Stimulated activated naive CD8-positive, alpha-beta T cell treated with anti-CD3 and anti-CD28 coated beads, Interleukin-15, Interleukin-2, amounts not matched to agents 100 ng/mL and 50 ng/mL, for 24 hours (primary cell): ENCODE measurements around the gene APBA2.

ENCODE experiments used
- H3K27ac Mint-ChIP-seq: one replicate; pipeline ENCODE4 v1.8.0; 2021; ENCODE audit warnings: mild to moderate bottlenecking, mixed read lengths
- H3K27me3 Mint-ChIP-seq: one replicate; pipeline ENCODE4 v1.8.0; 2021; ENCODE audit warnings: mixed read lengths
- H3K36me3 Mint-ChIP-seq: one replicate; pipeline ENCODE4 v1.8.0; 2021; ENCODE audit warnings: low read depth, mixed read lengths
- H3K4me1 Mint-ChIP-seq: one replicate; pipeline ENCODE4 v1.8.0; 2021; ENCODE audit warnings: low read depth, mixed read lengths
- H3K4me3 Mint-ChIP-seq: one replicate; pipeline ENCODE4 v1.8.0; 2021; ENCODE audit warnings: mild to moderate bottlenecking, mixed read lengths
- H3K9me3 Mint-ChIP-seq: one replicate; pipeline ENCODE4 v1.8.0; 2021; ENCODE audit warnings: mixed read lengths

The APBA2 gene

DNA sequence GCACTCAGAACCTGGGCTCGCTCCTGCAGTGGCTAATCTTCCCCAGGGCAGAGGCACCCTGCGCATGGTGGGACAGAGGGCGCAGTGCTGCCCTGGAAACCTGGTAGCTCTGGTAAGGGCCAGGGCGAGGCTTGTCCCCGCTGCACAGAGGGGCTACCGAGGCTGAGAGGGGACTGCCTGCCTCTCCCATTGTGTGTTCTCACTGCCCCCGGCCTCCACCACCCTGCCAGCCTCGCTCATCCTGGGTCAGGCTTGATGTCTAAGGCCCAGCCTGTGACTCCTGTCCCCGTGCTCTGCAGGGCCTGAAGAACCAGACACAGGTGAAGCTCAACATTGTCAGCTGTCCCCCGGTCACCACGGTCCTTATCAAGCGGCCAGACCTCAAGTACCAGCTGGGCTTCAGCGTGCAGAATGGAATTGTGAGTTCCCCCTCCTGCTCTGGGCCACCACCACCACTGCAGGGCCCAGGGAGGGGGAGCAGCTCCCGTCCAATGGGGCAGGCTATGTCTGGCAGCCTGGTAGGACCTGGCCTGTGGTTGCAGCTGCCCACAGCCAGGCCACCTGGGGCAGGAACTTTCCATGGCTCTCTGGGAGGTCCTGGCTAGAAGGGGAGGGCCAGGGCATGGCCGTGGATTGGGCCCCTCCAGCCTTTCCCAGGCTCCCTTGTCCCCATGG lies 222.3 kb downstream of the APBA2 start:
- Mint-ChIP-seq H3K4me1 (no peaks in the 10 kb centered on the region), H3K4me3 (no peak overlapping the region), H3K36me3 (peaks cover 5% of the 10 kb centered on the region), H3K9me3 (no peaks in the 10 kb centered on the region), H3K27me3 (no peaks in the 10 kb centered on the region), H3K27ac (no peak overlapping the region)

DNA sequence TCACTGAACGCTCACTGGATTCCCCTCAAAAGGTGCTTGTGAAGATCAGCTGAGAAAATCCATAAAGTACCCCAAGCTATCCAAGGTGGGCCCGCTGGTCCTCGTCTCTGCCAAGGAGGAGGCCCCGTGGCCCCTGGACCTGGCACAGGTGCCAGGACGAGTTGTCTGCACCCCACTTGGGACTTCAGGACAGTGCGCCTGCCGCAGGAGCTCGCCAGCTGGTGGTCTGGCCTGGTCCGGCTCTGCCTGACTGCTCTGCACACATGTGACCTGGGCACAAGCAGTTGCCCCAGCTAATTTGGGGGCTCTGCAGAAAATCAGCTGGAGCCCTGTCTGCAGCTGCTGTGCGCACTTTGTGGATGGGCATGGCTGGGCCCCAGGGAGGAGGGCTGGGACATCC lies 224.0 kb downstream of the APBA2 start:
- H3K9me3 Mint-ChIP-seq, result no peaks in the 10 kb centered on the region
- no peak overlapping the region for H3K4me3 Mint-ChIP-seq
- H3K4me1 Mint-ChIP-seq, result peaks cover 10% of the 10 kb centered on the region
- H3K27ac Mint-ChIP-seq, result no peak overlapping the region
- H3K36me3 Mint-ChIP-seq, result peaks cover 5% of the 10 kb centered on the region
- no peaks in the 10 kb centered on the region for H3K27me3 Mint-ChIP-seq

DNA sequence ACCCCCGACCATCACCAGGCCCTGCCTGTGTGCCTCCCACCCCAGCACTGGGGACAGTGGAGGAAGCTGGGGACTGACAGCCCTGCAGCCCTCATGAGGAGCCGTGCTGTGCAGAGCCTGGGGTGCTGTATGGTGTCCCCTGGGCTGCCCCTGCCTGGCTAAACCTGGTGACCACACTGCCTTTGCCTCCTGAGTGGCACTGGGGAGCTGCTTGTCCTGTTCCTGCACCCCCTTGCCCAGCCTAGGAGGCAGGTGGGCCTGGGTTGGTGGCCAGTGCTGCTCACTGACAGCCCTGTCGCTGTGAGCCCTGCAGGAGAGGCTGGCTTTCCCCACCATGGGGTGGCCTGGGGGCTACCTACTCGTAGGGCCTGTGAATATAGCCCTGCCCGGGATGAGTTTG lies 224.4 kb downstream of the APBA2 start:
- Mint-ChIP-seq H3K4me3 (no peak overlapping the region), H3K4me1 (peaks cover 12% of the 10 kb centered on the region), H3K27ac (no peak overlapping the region), H3K27me3 (no peaks in the 10 kb centered on the region), H3K9me3 (no peaks in the 10 kb centered on the region), H3K36me3 (peaks cover 5% of the 10 kb centered on the region)

DNA sequence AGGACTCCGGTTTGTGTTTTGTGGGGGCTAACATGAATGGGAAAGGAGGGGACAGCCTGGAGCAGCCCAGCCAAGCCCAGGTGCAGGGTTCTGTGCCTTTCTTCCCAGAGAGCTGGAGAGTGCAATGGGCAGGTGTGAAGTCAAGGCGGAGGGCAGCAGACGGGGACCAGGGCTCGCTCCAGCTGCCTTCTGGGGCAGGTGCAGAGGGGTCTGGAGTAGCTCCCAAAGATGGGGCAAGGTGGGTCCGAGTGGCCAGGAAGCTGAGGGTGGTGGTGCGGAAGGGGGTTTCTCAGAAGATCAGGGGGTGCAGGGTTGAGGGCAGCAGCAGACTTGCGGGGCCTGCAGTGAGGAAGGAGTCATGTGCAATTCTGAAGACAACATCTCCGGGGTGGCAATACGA lies 225.0 kb downstream of the APBA2 start:
- Mint-ChIP-seq H3K4me3 (no peak overlapping the region), H3K27ac (no peak overlapping the region), H3K4me1 (peaks cover 12% of the 10 kb centered on the region), H3K9me3 (no peaks in the 10 kb centered on the region), H3K27me3 (no peaks in the 10 kb centered on the region), H3K36me3 (peaks cover 4% of the 10 kb centered on the region)

DNA sequence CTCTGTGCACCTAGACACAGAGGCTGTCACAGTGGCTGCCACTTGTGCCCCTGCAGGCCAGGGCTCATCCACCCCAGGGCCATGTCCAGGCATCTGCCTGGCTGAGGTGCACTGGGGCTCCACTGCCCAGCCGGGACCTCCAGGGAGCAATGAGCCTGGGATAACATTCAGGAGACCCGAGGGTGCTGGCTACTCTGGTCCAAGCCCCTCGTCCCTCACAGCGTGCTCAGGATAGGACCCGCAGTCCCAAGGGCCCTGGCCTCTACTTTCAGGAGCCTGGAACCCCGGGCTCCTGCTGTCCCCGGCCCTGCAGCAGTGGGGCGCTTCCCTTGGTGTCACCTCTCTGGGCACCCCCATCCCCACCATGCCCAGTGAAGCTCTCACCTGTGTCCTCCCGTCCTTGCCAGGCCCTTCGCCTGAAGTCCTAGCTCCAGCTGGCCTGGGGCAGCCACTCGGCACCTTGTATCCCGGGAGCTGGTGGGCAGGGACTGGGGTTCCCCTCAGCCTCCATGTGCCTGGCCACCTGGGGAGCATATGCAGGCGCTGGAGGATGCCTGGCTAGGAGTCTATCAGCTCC lies 226.0 kb downstream of the APBA2 start:
- Mint-ChIP-seq H3K27ac (no peak overlapping the region), H3K36me3 (no peaks in the 10 kb centered on the region), H3K9me3 (no peaks in the 10 kb centered on the region), H3K4me1 (peaks cover 12% of the 10 kb centered on the region), H3K27me3 (no peaks in the 10 kb centered on the region), H3K4me3 (no peak overlapping the region)

DNA sequence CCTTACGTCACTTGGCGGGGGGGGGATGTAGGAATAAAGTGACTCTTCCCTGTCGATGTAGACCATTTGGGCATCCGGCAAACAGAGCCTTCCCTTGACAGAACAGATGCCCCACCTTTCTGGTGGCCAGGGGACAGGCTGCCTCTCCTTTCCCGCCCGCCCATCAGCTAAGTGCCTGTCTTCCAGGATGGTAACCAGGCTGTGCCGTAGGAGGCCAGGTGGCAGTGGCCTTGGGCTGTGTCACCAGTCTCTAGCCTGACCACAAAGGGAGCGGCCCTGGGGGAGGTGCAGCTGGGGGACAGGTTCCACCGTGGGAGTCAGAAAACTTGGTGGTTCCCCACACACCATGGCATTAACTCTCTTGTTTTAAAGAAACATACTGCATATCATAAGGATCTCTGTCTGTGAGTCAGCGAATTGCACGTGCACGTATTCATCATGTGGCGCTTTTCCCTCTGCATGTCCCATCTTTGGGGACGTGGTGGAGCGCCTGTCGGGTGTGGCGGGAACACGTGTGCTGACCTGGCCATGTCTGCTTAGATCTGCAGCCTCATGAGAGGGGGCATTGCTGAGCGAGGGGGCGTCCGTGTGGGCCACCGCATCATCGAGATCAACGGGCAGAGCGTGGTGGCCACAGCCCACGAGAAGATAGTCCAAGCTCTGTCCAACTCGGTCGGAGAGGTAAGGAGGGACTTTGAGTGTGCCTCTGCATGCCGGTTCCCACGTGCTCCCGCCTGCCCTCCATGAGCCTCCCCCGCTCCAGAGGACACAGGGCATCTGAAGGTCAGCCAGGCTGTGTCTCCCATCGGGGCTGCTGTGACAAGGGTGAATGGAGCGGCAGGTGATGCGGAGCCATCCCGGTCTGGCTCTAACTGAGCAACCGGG lies 227.8 kb downstream of the APBA2 start:
- no peak overlapping the region for H3K4me3 Mint-ChIP-seq

DNA sequence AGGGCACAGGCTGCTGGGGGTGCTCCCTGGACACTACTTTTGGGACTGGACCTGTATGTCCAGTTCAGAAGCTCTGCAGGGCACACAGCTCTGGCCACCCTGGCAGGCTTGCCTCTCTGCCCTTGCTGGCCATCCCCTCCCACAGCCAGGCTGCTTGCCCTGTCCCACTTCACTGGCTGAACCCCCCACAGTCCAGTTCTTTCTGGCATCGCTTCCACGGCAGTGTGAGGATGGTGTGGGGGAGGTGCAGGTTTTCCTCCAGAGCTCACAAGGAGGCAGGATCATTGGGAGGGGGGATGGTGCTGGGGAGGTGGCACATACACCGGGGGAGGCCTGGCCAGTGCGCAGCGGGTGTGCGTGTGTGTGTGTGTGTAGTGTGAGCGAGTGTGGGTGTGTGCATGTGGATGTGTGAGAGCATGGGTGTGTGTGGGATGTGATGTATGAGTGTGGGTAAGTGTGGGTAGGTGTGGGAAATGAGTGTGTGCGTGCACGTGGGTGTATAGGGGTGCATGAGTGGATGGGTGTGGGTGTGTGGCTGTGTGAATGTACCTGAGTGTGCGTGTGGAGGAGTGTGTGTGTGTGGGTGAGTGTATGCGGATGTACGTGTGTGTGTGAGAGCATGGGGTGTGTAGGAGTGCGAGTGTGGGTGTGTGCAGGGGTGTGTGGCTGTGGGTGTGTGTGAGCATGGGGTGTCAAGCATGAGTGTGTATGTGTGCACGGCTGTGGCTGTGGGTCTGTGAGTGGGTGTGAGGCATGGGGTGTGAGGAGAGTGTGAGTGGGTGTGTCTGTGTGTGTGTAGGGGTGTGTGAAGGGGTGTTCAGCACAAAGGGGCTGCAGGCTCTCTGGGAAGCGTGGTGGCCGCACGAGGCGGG lies 228.7 kb downstream of the APBA2 start:
- H3K4me3 Mint-ChIP-seq, result no peak overlapping the region
- peaks cover 12% of the 10 kb centered on the region for H3K4me1 Mint-ChIP-seq
- H3K27ac Mint-ChIP-seq, result peak overlapping the region; percentile 63
- no peaks in the 10 kb centered on the region for H3K27me3 Mint-ChIP-seq
- no peaks in the 10 kb centered on the region for H3K36me3 Mint-ChIP-seq
- H3K9me3 Mint-ChIP-seq, result no peaks in the 10 kb centered on the region

More for the DNA sequence above, 227.8 kb downstream of the APBA2 start:
- Mint-ChIP-seq H3K4me1 (peaks cover 12% of the 10 kb centered on the region), H3K36me3 (no peaks in the 10 kb centered on the region), H3K9me3 (no peaks in the 10 kb centered on the region), H3K27me3 (no peaks in the 10 kb centered on the region), H3K27ac (no peak overlapping the region)

DNA sequence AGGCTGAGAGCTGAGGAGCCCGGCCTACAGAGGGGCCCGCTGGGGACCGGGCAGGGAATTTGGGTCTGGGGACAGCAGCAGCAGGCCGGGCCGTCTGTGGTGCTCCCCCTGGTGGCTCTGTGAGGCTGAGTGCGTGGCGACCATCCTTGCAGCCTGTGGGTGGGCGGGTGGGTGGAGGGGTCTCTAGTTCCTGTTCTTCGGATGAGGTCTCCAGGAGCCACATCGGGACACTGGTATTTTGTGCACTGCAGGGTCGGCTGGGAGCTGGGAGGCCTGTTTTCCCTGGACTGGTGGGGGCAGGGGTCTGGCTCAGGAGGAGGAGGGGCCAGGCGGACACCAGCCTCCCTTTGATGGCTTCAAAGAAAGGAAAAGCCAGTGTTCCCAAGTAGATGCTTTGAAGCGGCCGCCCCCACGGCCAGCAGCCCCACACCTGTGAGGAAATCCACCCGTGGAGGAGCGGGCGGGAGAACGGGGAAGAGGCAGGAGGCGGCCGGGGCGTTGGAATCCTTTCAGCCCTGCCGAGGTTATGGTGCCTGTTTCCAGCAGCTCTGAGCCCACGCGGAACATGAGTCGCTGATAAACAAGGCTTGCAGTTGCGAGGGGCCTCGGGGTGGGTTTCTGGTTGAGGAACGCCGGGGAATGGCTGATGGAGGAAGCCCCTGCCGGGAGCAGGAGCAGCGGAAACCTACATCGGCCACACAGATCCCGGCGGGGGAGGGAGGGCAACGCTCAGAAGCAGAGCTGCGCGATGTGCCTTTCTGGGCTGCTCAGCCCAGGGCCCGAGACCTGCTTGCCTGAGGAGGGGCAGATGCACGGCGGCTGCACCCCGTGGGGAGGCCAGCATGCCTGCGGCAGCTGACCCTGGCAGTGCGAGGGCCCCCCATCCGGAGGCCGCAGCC lies 229.6 kb downstream of the APBA2 start:
- no peaks in the 10 kb centered on the region for H3K27me3 Mint-ChIP-seq
- peak overlapping the region; percentile 7 for H3K4me3 Mint-ChIP-seq
- no peaks in the 10 kb centered on the region for H3K9me3 Mint-ChIP-seq
- peaks cover 12% of the 10 kb centered on the region for H3K4me1 Mint-ChIP-seq
- no peak overlapping the region for H3K27ac Mint-ChIP-seq
- no peaks in the 10 kb centered on the region for H3K36me3 Mint-ChIP-seq

DNA sequence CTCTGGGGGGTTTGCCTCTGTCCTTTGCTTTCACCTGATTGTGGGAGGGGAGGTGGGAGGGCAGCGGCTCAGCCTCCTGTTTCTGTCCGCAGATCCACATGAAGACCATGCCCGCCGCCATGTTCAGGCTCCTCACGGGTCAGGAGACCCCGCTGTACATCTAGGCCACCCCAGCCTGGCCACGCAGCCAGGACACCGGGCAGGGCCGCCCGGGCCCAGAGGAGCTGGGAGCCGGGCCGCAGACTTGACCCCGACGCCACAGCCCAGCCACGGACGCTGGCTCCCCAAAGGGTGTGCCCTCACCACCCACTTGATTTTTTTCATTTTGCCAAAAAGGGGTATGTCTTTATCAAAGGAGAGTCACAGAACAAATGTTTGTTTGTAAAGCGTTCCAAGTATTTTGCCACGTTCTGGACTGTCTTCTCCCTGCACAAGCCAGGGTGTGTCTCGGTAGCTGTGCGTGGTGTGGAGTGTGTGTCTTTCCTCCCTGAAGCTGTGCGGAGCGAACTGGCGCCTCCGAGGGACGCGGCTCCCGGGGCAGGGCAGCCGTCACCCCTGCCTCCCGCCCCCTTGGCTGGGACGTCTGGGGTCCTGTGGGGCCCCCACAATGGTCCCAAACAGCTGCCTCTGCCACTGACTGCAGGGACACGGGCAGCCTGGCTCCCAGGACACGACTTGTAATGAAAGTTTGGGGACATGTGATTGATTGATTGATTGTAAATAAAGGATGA lies 231.4 kb downstream of the APBA2 start:
- no peaks in the 10 kb centered on the region for H3K36me3 Mint-ChIP-seq
- H3K27me3 Mint-ChIP-seq, result no peaks in the 10 kb centered on the region
- peaks cover 12% of the 10 kb centered on the region for H3K4me1 Mint-ChIP-seq
- H3K4me3 Mint-ChIP-seq, result no peak overlapping the region
- no peaks in the 10 kb centered on the region for H3K9me3 Mint-ChIP-seq
- no peak overlapping the region for H3K27ac Mint-ChIP-seq

DNA sequence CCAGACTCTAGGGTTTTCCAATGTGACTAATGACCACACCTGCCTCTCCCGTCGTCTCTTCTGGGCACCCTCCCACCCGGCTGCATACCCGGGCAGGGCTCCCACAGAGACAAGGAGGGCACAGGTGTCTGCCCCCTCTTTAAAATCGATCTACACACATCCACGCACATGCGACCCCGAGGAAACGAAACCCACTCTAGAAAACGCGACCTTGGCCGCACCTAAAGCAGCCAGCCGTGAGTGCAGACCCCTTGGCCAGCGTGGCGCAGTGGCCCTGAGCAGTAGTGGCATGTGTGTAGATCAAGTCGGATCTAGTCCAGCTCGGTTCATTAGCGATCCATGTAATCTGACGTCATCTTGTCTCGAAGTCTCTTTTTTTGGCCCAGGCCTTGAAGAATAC lies 232.0 kb downstream of the APBA2 start:
- no peak overlapping the region for H3K4me3 Mint-ChIP-seq
- no peak overlapping the region for H3K27ac Mint-ChIP-seq
- no peaks in the 10 kb centered on the region for H3K9me3 Mint-ChIP-seq
- no peaks in the 10 kb centered on the region for H3K36me3 Mint-ChIP-seq
- no peaks in the 10 kb centered on the region for H3K27me3 Mint-ChIP-seq
- H3K4me1 Mint-ChIP-seq, result peaks cover 12% of the 10 kb centered on the region

DNA sequence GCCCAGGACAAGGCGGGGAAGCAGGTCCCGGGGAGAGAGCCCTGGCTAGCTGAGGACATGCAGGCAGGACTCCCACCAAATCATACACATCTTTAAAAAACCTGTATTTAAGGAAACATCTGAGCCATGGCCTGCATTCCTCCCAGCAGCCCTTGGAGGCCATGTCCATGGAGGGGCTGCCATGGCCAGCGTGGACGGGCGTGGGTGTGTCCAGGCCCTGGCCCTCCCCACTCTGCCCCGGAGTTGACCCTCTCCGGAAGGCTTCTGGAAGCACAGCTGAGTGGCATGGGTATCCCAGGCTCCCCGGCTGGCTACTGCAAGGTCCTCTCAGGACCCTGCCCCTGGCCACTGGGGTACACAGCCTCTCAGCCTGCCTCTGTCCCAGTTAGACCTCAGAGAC lies 234.1 kb downstream of the APBA2 start:
- no peaks in the 10 kb centered on the region for H3K9me3 Mint-ChIP-seq
- H3K4me1 Mint-ChIP-seq, result peaks cover under 1% of the 10 kb centered on the region
- no peak overlapping the region for H3K4me3 Mint-ChIP-seq
- no peak overlapping the region for H3K27ac Mint-ChIP-seq
- no peaks in the 10 kb centered on the region for H3K36me3 Mint-ChIP-seq
- no peaks in the 10 kb centered on the region for H3K27me3 Mint-ChIP-seq

DNA sequence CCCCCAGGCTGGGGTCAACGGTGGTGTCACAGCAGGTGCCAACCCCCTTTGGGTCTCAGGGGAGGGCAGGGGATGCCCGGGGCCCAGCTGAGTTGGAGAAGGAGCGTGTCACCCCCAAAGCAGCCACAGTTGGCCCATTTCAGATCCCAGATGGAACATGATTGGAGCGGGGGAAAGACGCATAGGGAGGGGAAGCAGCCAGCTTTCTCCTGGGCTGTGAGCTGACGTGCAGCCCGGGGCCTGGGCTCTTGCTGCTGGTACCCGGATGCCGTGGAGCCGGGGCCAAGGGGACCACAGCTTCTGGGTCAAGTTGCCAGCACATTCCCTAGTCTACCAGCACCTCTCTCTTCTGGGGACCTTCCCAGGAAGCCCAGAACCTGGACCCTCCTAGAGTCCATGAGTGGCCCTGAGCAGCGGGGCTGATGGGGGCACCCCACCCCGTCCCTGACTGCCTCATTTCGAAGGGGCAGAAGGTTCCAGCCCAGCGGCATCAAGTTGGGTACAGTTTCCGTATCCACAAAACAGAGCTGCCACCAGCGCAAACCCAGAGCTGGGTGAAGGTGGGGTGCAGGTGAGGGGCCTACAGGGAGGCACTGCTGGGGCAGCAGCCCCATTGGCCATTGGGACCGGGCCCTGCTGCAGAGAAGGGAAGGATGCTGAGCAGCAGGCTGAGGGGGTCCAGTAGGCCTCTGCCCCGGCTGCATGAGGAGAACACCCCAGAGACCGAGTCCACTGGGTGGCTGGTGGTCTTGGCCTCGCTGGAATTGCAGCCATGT lies 235.0 kb downstream of the APBA2 start:
- Mint-ChIP-seq H3K4me1 (no peaks in the 10 kb centered on the region), H3K27me3 (no peaks in the 10 kb centered on the region), H3K27ac (no peak overlapping the region), H3K4me3 (no peak overlapping the region), H3K36me3 (no peaks in the 10 kb centered on the region), H3K9me3 (no peaks in the 10 kb centered on the region)

DNA sequence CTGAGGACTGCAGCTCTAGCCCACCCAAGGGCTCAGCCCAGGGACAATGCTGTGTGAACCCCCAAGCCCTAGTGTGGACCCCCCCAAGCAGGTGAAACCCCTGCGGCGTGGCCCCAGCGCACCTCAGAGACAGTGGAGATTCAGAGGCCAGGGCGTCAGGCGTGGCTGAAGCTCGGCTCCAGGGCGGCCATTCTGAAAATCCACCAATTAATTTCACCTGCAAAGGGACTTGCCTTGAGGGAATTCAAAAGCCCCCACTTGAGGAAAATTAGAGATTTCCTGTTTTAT lies 235.5 kb downstream of the APBA2 start:
- no peaks in the 10 kb centered on the region for H3K9me3 Mint-ChIP-seq
- no peaks in the 10 kb centered on the region for H3K36me3 Mint-ChIP-seq
- H3K27me3 Mint-ChIP-seq, result no peaks in the 10 kb centered on the region

More for the DNA sequence above, 235.5 kb downstream of the APBA2 start:
- Mint-ChIP-seq H3K4me3 (no peak overlapping the region), H3K4me1 (no peaks in the 10 kb centered on the region), H3K27ac (no peak overlapping the region)
